Mucosa of rectum (tissue), 2 donors: ENCODE measurements around the gene ERLEC1.

Source experiments
- H3K27ac ChIP-seq, 2 donors: one replicate each; pipeline ENCODE4 v1.7.0; 2013; ENCODE audit warnings: inconsistent platforms in 2 of 2, low read depth in 2 of 2, low read length in 2 of 2
- H3K27me3 ChIP-seq, 2 donors: one replicate each; pipeline ENCODE4 v1.7.0; 2013; ENCODE audit warnings: low read length in 2 of 2; ENCODE audit not compliant: control insufficient read depth in 2 of 2, insufficient read depth in 2 of 2
- H3K36me3 ChIP-seq, 2 donors: one replicate each; pipeline ENCODE4 v1.7.0; 2013; ENCODE audit warnings: low read length in 2 of 2; ENCODE audit not compliant: control insufficient read depth in 2 of 2, insufficient read depth in 2 of 2
- H3K4me1 ChIP-seq, 2 donors: one replicate each; pipeline ENCODE4 v1.7.0; 2013; ENCODE audit warnings: low read length in 2 of 2, mild to moderate bottlenecking in 1 of 2; ENCODE audit not compliant: control insufficient read depth in 2 of 2, insufficient read depth in 2 of 2
- H3K4me3 ChIP-seq, 2 donors: one replicate each; pipeline ENCODE4 v1.7.0; 2013; ENCODE audit warnings: low read length in 2 of 2
- H3K9ac ChIP-seq, 2 donors: one replicate each; pipeline ENCODE4 v1.7.0; 2013; ENCODE audit warnings: low read length in 2 of 2, low read depth in 1 of 2, mild to moderate bottlenecking in 1 of 2
- H3K9me3 ChIP-seq, 2 donors: one replicate each; pipeline ENCODE4 v1.7.0; 2013; ENCODE audit warnings: low read length in 2 of 2; ENCODE audit not compliant: control insufficient read depth in 2 of 2
- donor health status: healthy.
- donor health status: Normal muscosa, but diverticular disease.

ERLEC1 gene, protein sequence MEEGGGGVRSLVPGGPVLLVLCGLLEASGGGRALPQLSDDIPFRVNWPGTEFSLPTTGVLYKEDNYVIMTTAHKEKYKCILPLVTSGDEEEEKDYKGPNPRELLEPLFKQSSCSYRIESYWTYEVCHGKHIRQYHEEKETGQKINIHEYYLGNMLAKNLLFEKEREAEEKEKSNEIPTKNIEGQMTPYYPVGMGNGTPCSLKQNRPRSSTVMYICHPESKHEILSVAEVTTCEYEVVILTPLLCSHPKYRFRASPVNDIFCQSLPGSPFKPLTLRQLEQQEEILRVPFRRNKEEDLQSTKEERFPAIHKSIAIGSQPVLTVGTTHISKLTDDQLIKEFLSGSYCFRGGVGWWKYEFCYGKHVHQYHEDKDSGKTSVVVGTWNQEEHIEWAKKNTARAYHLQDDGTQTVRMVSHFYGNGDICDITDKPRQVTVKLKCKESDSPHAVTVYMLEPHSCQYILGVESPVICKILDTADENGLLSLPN

DNA sequence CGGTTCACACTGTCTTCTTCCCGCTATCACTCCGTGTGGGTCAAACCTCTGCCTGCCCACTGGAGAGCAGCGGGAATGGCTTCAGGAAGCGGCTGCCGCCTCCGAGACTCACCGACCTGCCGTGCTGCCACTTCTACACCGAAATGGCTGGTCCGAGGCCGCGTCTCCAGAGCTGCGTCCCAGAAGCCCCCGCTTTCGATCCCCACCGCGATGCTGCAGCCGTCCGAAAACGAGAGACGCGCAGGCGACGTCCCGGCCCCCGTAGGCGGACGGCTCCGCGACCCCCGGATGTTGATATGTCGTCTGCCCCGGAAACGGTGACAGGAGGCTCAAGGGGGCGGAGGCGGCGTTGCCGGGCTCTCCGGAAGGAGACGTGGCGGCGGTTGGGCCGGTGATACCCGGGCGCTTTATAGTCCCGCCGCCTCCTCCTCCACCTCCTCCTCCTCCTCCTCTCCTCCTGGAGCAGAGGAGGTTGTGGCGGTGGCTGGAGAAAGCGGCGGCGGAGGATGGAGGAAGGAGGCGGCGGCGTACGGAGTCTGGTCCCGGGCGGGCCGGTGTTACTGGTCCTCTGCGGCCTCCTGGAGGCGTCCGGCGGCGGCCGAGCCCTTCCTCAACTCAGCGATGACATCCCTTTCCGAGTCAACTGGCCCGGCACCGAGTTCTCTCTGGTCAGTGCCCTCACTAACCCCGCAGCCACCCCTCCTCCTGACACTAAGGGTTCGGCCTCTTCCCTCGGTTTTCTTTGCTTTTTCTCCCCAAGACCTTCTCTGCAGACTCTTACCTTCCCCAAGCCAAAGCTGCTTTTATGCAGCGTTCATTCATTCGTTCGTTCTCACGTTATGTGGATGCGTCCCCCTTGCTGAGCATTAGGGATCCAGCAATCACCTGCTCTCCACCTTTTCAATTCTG is at the start of gene ERLEC1, which contains the start of gene ASB3:
ERLEC1 (plus strand) TSS at position 340 of the 909 bp plus-strand sequence; CDS start at position 507, 167 bp downstream.
ASB3 (minus strand) TSS at position 249 of the 909 bp plus-strand sequence. CDS start 21,381 bp downstream, outside the sequence.
- no peaks in the 10 kb centered on the region for H3K9me3 ChIP-seq
- peak within 1 kb of the TSS; percentile 77 to 84 for H3K27ac ChIP-seq
- H3K4me3 ChIP-seq: peak within 1 kb of the TSS; percentile 89 to 100
- H3K4me1 ChIP-seq: peaks cover 11 to 13% of the 10 kb centered on the region in 2 donors
- no peaks in the 10 kb centered on the region for H3K27me3 ChIP-seq
- H3K9ac ChIP-seq: peak within 1 kb of the TSS; percentile 83 to 95
- H3K36me3 ChIP-seq: peaks cover 0 to 2% of the 10 kb centered on the region in 2 donors

DNA sequence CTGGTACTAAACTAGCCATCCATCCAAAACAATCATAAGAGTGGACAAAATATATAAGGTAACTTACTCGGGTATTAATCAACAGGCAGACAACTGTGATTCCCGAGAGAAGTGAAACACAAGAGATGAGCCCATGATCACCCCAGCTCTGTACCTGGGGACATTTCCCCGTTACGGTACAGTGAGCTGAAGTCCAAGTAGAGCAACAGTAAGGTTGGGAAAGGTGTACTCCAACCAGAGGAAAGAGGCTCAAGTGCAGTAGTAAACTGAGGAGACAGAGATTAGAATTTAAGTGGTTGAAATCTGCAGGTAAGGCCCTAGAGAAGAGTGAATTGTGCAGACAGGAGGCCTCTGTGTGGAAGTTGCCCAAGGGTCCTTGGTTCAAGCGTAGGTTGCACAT is 49.8 kb upstream of the ERLEC1 start:
- Histone ChIP-seq H3K27me3 (no peaks in the 10 kb centered on the region), H3K9ac (no peak overlapping the region), H3K27ac (no peak overlapping the region), H3K36me3 (peaks cover 2 to 6% of the 10 kb centered on the region in 2 donors), H3K9me3 (no peaks in the 10 kb centered on the region), H3K4me1 (no peaks in the 10 kb centered on the region), H3K4me3 (no peak overlapping the region)

DNA sequence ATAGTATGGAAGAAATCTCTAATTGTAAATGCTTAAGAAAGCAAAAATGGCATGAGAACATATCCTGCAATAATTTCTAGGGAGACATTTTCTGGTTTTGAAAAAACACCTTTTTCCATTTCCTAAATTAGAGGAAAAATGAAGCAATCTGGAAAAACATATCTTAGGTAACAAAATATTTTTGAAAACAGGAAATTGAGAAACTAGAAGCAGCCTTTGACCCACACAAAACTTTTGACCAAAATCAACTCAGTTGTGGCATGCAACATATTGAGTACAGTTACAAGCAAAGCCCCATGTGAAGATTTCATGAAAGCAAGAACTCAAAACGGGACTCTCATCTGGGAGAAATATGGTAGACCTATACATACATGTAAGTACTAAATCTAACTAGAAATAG is 47.8 kb upstream of the ERLEC1 start:
- Histone ChIP-seq H3K4me1 (no peaks in the 10 kb centered on the region), H3K36me3 (peaks cover under 1 to 3% of the 10 kb centered on the region in 2 donors), H3K4me3 (no peak overlapping the region), H3K27me3 (no peaks in the 10 kb centered on the region), H3K27ac (no peak overlapping the region), H3K9ac (no peak overlapping the region), H3K9me3 (no peaks in the 10 kb centered on the region)

GRCh38 chr2:53740170-53740569 is 46.7 kb upstream of the ERLEC1 start:
- H3K9ac ChIP-seq: no peak overlapping the region
- H3K36me3 ChIP-seq: peaks cover 0 to 3% of the 10 kb centered on the region in 2 donors
- H3K4me3 ChIP-seq: no peak overlapping the region
- H3K9me3 ChIP-seq: no peaks in the 10 kb centered on the region
- H3K27me3 ChIP-seq: no peaks in the 10 kb centered on the region
- H3K4me1 ChIP-seq: no peaks in the 10 kb centered on the region
- H3K27ac ChIP-seq: no peak overlapping the region

DNA sequence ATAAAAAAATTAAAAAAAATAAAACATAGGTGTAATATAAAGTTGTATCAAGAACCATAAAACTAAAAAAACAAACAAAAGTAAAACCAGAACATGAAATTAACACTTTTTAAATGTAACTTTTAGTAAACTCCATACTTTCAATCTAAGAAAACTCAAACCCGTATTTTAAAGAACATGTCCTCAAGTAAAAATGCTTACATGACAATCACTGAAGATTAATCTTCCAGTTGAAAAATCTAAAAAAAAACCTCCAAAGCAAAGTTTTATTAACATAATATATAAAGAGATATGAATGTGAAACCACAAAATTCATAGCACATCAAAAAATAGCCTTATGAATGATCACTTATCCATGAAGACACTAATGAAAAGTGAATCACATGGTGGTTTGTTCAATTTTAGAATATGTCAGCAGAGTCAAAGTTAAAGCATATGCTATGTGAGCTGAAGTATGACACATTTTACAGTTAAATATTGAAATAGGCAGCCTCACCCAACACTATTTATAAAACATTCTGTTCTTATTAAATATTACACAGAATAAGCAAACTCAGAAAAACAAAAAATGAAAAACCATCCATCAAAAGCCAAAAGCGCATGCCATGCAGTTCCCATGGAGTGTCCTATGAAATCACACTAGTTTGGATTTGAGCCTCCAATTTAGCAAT is 42.3 kb upstream of the ERLEC1 start:
- H3K9me3 ChIP-seq: no peaks in the 10 kb centered on the region
- no peaks in the 10 kb centered on the region for H3K27me3 ChIP-seq
- H3K4me1 ChIP-seq: no peaks in the 10 kb centered on the region
- no peak overlapping the region for H3K27ac ChIP-seq
- no peak overlapping the region for H3K9ac ChIP-seq
- no peak overlapping the region for H3K4me3 ChIP-seq
- peaks cover 7 to 11% of the 10 kb centered on the region in 2 donors for H3K36me3 ChIP-seq

DNA sequence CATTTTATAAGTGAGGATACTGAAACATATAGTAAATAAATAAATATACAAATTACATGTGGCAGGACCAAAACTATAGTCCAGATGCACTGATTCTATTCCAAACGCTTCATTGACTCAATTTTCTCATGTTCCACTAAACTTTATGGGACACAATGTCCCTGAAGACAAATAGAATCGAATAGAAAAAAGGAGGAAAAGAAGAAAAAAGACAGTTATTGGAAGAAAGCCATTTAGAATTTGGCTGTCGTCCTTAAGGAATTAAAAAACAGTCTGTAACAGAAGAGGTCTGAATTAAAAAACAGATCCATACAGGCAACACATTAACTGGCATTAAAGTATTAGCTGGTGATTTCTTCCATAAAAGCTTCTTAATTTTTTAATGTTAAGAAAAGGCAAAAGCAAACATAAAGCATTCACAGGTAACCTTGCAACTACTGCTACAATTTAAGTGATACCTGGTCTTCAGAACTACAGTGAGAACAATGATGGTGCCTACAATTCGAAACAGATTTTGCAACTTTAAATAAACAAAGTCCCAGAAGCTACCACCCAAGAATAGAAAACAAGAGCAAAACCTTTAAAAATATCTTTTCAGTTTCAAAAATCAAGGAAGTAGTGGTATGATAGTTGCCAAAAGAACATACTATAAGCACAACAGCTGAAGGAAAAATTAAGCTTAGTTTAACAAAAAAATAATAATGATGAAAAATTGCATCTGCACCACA is 36.6 kb upstream of the ERLEC1 start:
- H3K4me3 ChIP-seq: no peak overlapping the region
- no peaks in the 10 kb centered on the region for H3K27me3 ChIP-seq
- no peak overlapping the region for H3K9ac ChIP-seq
- no peaks in the 10 kb centered on the region for H3K4me1 ChIP-seq
- no peak overlapping the region for H3K27ac ChIP-seq
- H3K36me3 ChIP-seq: peaks cover 8 to 10% of the 10 kb centered on the region in 2 donors
- H3K9me3 ChIP-seq: no peaks in the 10 kb centered on the region

GRCh38 chr2:53751728-53752127 is 35.1 kb upstream of the ERLEC1 start:
- H3K36me3 ChIP-seq: peaks cover 11 to 14% of the 10 kb centered on the region in 2 donors
- no peak overlapping the region for H3K9ac ChIP-seq
- no peaks in the 10 kb centered on the region for H3K4me1 ChIP-seq
- no peaks in the 10 kb centered on the region for H3K9me3 ChIP-seq
- no peak overlapping the region for H3K27ac ChIP-seq
- no peak overlapping the region for H3K4me3 ChIP-seq
- no peaks in the 10 kb centered on the region for H3K27me3 ChIP-seq

DNA sequence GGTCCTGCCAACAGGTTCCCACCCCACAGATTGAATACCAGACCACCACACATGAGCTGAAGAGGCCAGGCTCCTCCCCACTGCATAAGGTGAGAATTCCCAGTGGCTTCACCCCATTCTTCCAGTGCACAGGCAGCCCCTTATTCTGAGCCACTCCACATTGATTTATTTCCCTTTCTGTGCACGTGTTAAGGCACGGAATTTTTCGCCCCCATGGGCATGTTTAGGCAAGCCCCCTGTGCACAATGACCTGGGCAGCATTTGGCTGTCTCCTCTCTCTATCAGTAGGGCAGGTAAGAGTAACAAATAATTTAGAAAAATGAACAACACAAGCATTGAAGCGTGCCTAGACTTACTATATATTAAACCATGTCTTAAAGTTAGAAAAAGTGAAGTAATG is 34.5 kb upstream of the ERLEC1 start:
- H3K9me3 ChIP-seq: no peaks in the 10 kb centered on the region
- peaks cover 11 to 14% of the 10 kb centered on the region in 2 donors for H3K36me3 ChIP-seq
- H3K9ac ChIP-seq: no peak overlapping the region

DNA sequence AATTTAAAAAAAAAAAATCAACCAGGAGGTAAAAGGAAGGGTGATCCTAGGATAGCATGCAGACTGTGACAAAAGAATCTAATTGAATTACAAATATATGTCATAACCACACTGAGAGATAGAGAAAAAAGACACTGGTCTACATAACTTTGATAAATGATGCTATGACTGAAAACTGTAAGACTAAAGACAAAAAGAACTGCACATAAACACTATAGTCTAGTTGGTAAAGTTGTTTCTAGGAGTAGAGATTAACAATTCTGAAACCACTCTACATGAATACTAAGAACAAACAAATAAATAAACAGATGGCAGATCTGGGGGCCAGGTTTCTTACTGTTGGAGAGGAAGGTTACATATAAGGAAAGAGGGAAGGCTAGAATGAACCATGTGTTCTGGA is 33.8 kb upstream of the ERLEC1 start:
- H3K27ac ChIP-seq: no peak overlapping the region
- H3K4me3 ChIP-seq: no peak overlapping the region
- H3K9me3 ChIP-seq: no peaks in the 10 kb centered on the region
- no peaks in the 10 kb centered on the region for H3K4me1 ChIP-seq
- H3K36me3 ChIP-seq: peaks cover 6 to 8% of the 10 kb centered on the region in 2 donors
- no peaks in the 10 kb centered on the region for H3K27me3 ChIP-seq
- H3K9ac ChIP-seq: no peak overlapping the region

More for the DNA sequence above, 34.5 kb upstream of the ERLEC1 start:
- Histone ChIP-seq H3K27ac (no peak overlapping the region), H3K27me3 (no peaks in the 10 kb centered on the region), H3K4me1 (no peaks in the 10 kb centered on the region), H3K4me3 (no peak overlapping the region)
